IMR-90 (cell line): ENCODE data around the gene ARNT2. TPM values are rescaled to one million over a fixed set of nuclear protein-coding genes. Genes with fewer than 3 reads are reported as not detected.

ENCODE experiments used
- ATAC-seq: fragments of 200-7000 bp; cut with Tn5 transposase; 2 replicates; pipeline ENCODE4 v1.9.1; 2020; ENCODE audit warnings: low read depth, mild to moderate bottlenecking, moderate library complexity
- BruUV-seq: library from RNA; stranded (reverse); fragments of 400-500 nt; replicated peaks from 2 replicates; lab custom pipeline; 2021; lab: Mats Ljungman, UMichigan
- CTCF ChIA-PET: fragments of 300-600 bp; formaldehyde crosslinking; extraction: SDS; loops from one replicate; lab custom pipeline; 2021; ENCODE audit warnings: antibody characterized with exemption; lab: Yijun Ruan, JAX
- POLR2A ChIA-PET: fragments of 300-600 bp; sonication (Branson Sonifier 250); formaldehyde crosslinking; loops from one replicate; lab custom pipeline; 2022; ENCODE audit warnings: antibody characterized with exemption; ENCODE audit not compliant: unreplicated experiment; lab: Charles Lee
- DNase-seq: peaks from one replicate; pipeline ENCODE4 v3.0.0; 2013
- H2AFZ ChIP-seq: replicated peaks from 2 replicates; pipeline ENCODE3; 2013; ENCODE audit warnings: low read length, mild to moderate bottlenecking; ENCODE audit not compliant: poor library complexity
- H2AK5ac ChIP-seq: 2 replicates; pipeline ENCODE4 v1.6.1; 2013; ENCODE audit warnings: low read depth, low read length, inconsistent platforms
- H2AK9ac ChIP-seq: replicated peaks from 2 replicates; pipeline ENCODE3; 2013; ENCODE audit warnings: mild to moderate bottlenecking, low read depth, low read length, moderate library complexity; ENCODE audit not compliant: poor library complexity
- H2BK120ac ChIP-seq: 2 replicates; pipeline ENCODE4 v1.6.1; 2013; ENCODE audit warnings: low read depth, low read length, inconsistent platforms
- H2BK15ac ChIP-seq: 3 replicates; pipeline ENCODE4 v1.6.1; 2013; ENCODE audit warnings: low read depth, low read length, inconsistent platforms
- H2BK20ac ChIP-seq: 2 replicates; pipeline ENCODE4 v1.6.1; 2013; ENCODE audit warnings: low read depth, mild to moderate bottlenecking, inconsistent platforms, low read length, moderate library complexity
- H2BK5ac ChIP-seq: 2 replicates; pipeline ENCODE4 v1.6.1; 2013; ENCODE audit warnings: mild to moderate bottlenecking, low read depth, low read length, inconsistent platforms; ENCODE audit not compliant: poor library complexity, severe bottlenecking
- H3K14ac ChIP-seq: replicated peaks from 2 replicates; pipeline ENCODE4 v1.6.1; 2013; ENCODE audit warnings: low read depth, low read length, inconsistent platforms
- H3K18ac ChIP-seq: 2 replicates; pipeline ENCODE4 v1.6.1; 2013; ENCODE audit warnings: low read depth, low read length, control low read depth
- H3K23ac ChIP-seq: 2 replicates; pipeline ENCODE4 v1.6.1; 2013; ENCODE audit warnings: low read depth, low read length, inconsistent platforms
- H3K27ac ChIP-seq: 2 replicates; pipeline ENCODE4 v1.5.1; 2013; ENCODE audit warnings: mild to moderate bottlenecking, control low read depth, low read length; ENCODE audit not compliant: insufficient read depth
- H3K27me3 ChIP-seq: 2 replicates; pipeline ENCODE4 v1.6.1; 2013; ENCODE audit warnings: low read length; ENCODE audit not compliant: control insufficient read depth, insufficient read depth
- H3K36me3 ChIP-seq: 2 replicates; pipeline ENCODE4 v1.6.1; 2013; ENCODE audit warnings: low read length, mixed read lengths; ENCODE audit not compliant: control insufficient read depth, insufficient read depth
- H3K4ac ChIP-seq: 2 replicates; pipeline ENCODE4 v1.6.1; 2013; ENCODE audit warnings: low read depth, low read length, inconsistent platforms
- H3K4me1 ChIP-seq: 2 replicates; pipeline ENCODE4 v1.6.1; 2013; ENCODE audit warnings: low read length, mixed read lengths; ENCODE audit not compliant: control insufficient read depth, insufficient read depth
- H3K4me2 ChIP-seq: 2 replicates; pipeline ENCODE4 v1.6.1; 2013; ENCODE audit warnings: low read depth, mild to moderate bottlenecking, control low read depth, low read length, moderate library complexity
- H3K4me3 ChIP-seq: 2 replicates; pipeline ENCODE4 v1.5.1; 2013; ENCODE audit warnings: low read depth, mild to moderate bottlenecking, control low read depth, low read length, moderate library complexity; ENCODE audit not compliant: insufficient read depth
- H3K56ac ChIP-seq: 2 replicates; pipeline ENCODE4 v1.6.1; 2013; ENCODE audit warnings: low read length, inconsistent platforms; ENCODE audit not compliant: insufficient read depth; ENCODE audit errors: extremely low read depth
- H3K79me1 ChIP-seq, 2 experiments: 2 replicates each; pipeline ENCODE4 v1.6.1; 2013; ENCODE audit warnings: low read length in 2 of 2, inconsistent platforms in 1 of 2, low read depth in 1 of 2
- H3K9ac ChIP-seq: 2 replicates; pipeline ENCODE4 v1.6.1; 2013; ENCODE audit warnings: low read depth, low read length, control low read depth
- H3K9me1 ChIP-seq: 2 replicates; pipeline ENCODE4 v1.6.1; 2013; ENCODE audit warnings: low read length, inconsistent platforms; ENCODE audit not compliant: insufficient read depth
- H3K9me3 ChIP-seq: 2 replicates; pipeline ENCODE4 v1.6.1; 2013; ENCODE audit warnings: low read length; ENCODE audit not compliant: control insufficient read depth, insufficient read depth
- H4K20me1 ChIP-seq: 2 replicates; pipeline ENCODE4 v1.6.1; 2013; ENCODE audit warnings: low read length, inconsistent platforms; ENCODE audit not compliant: insufficient read depth
- H4K5ac ChIP-seq: 2 replicates; pipeline ENCODE4 v1.6.1; 2013; ENCODE audit warnings: mild to moderate bottlenecking, low read depth, low read length, control low read depth
- H4K8ac ChIP-seq, 2 experiments: 2 replicates each; pipeline ENCODE4 v1.6.1; 2013; ENCODE audit warnings: low read depth in 2 of 2, low read length in 2 of 2, control low read depth in 1 of 2, inconsistent platforms in 1 of 2
- H4K91ac ChIP-seq: 2 replicates; pipeline ENCODE4 v1.6.1; 2013; ENCODE audit warnings: low read depth, low read length, inconsistent platforms; ENCODE audit not compliant: insufficient read depth
- CEBPB ChIP-seq: IDR thresholded peaks from 2 replicates; pipeline ENCODE4 v1.6.1; 2012; ENCODE audit warnings: low read depth, low read length, improper control_type of control experiment
- CHD1 ChIP-seq: IDR thresholded peaks from 2 replicates; pipeline ENCODE4 v1.6.1; 2012; ENCODE audit warnings: low read depth, low read length, improper control_type of control experiment
- MXI1 ChIP-seq: IDR thresholded peaks from 2 replicates; pipeline ENCODE4 v1.6.1; 2012; ENCODE audit warnings: low read depth, mild to moderate bottlenecking, low read length, moderate library complexity, borderline replicate concordance
- NFE2L2 ChIP-seq: fragments of 150-350 bp; IDR thresholded peaks from 2 replicates; pipeline ENCODE4 v1.6.1; 2016; ENCODE audit warnings: low read depth, mild to moderate bottlenecking, low read length
- POLR2A ChIP-seq: IDR thresholded peaks from 2 replicates; pipeline ENCODE4 v1.6.1; 2012; ENCODE audit warnings: mild to moderate bottlenecking, low read depth, low read length
- RAD21 ChIP-seq: IDR thresholded peaks from 2 replicates; pipeline ENCODE4 v1.6.1; 2012; ENCODE audit warnings: low read length, improper control_type of control experiment
- RFX5 ChIP-seq: IDR thresholded peaks from 2 replicates; pipeline ENCODE4 v1.8.0; 2012; ENCODE audit warnings: low read depth, mild to moderate bottlenecking, low read length, moderate library complexity
- SMC3 ChIP-seq: fragments of 150-350 bp; IDR thresholded peaks from 2 replicates; pipeline ENCODE4 v1.6.1; 2016; ENCODE audit warnings: low read depth, mild to moderate bottlenecking, antibody characterized with exemption, low read length, moderate library complexity
- WGBS, 2 experiments: methylation state at CpG; one replicate each; pipeline versions ENCODE4 v1.1.5 to v1.1.7; 2013; ENCODE audit warnings: missing lambda C conversion rate in 2 of 2; ENCODE audit not compliant: insufficient read length in 1 of 2; ENCODE audit errors: extremely low coverage in 2 of 2; 5-methylcytosine and 5-hydroxymethylcytosine counted together
- dilution Hi-C: fragments of 300-500 bp; cut with HindIII; formaldehyde crosslinking; loops from one replicate; pipeline ENCODE4 v1.14.3; 2018; ENCODE audit warnings: low sequenced_read_pairs; ENCODE audit not compliant: unreplicated experiment
- in situ Hi-C: fragments of 300-500 bp; cut with MboI; formaldehyde crosslinking; loops from 3 replicates; pipeline ENCODE4 v1.14.3; 2019; ENCODE audit warnings: low sequenced_read_pairs, inconsistent platforms, mixed read lengths
- intact Hi-C: fragments of 100-400 bp; cut with micrococcal nuclease; formaldehyde crosslinking; loops from 2 replicates; pipeline ENCODE4 v1.10.0; 2022
- polyA plus RNA-seq, 3 experiments: library from polyadenylated mRNA; depleted of rRNA; stranded (reverse); fragments of >200 nt; gene quantifications; 2 replicates each; pipeline ENCODE4 v1.2.3, GENCODE V29; 2012; ENCODE audit warnings: low replicate concordance in 1 of 3
- total RNA-seq: library from RNA; depleted of rRNA; stranded (reverse); fragments of >200 nt; gene quantifications from 2 replicates; pipeline ENCODE4 v1.2.3, GENCODE V29; 2012
- TF ChIP-seq, protein P1 (sequence below): fragments of 150-350 bp; IDR thresholded peaks from 2 replicates; pipeline ENCODE4 v1.6.1; 2017; ENCODE audit warnings: mild to moderate bottlenecking, antibody characterized with exemption, low read length, low read depth
- TF ChIP-seq, protein P2 (sequence below): fragments of 150-350 bp; IDR thresholded peaks from 2 replicates; pipeline ENCODE4 v1.6.1; 2016; ENCODE audit warnings: low read depth, mild to moderate bottlenecking, low read length, moderate library complexity, borderline replicate concordance

Gene ARNT2
- total and polyA plus RNA-seq, 2 of the 4 experiments (the other 2 are of a cell fraction) = 18.2 to 19.0 TPM

DNA sequence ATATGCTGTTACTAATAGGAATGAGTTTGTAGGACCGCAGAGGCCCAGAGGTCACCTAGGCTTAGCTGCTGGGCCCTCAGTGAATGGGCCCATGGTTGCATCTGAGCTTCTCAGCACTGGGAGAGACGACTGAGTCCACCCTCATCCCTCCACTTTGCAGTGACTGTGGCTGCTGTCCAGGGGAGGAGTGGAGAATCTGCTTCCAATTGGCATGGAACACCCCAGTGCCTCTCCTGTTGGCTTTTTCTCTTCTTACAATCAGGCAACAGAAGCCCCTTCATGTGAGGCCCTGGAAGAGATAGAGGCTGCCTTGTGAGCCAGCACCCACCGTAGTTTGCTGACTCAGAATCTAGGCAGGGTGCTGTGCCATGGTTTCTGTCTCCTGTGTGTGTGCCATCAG, 55.6 kb downstream of the ARNT2 start:
- Histone ChIP-seq H3K27ac (no peak overlapping the region), H3K4me2 (no peak overlapping the region), H2BK20ac (peak overlapping the region; percentile 84; the same call in 1 of the 2 replicates), H3K36me3 (peaks cover 2% of the 10 kb centered on the region; the same call in 1 of the 2 replicates), H3K18ac (peak overlapping the region; percentile 43; the same call in 1 of the 2 replicates), H3K23ac (no peak overlapping the region), H2AFZ (no peak overlapping the region), H3K9me1 (peaks cover 17% of the 10 kb centered on the region), H2BK120ac (peak overlapping the region; percentile 44), H3K14ac (0 out of 2 replicates have a peak overlapping the region, but pooled peaks have one; percentile 17), H2AK5ac (peak overlapping the region; percentile 21), H3K4me1 (peaks cover 33% of the 10 kb centered on the region), H3K56ac (no peak overlapping the region), H4K8ac (peak overlapping the region; percentile 10 to 27; a peak in 2 of 4 replicates), H3K4ac (peak overlapping the region; percentile 42), H2BK5ac (no peak overlapping the region), H3K4me3 (no peak overlapping the region), H3K79me1 (peaks cover 5 to 12% of the 10 kb centered on the region in 2 experiments; a peak in 2 of 4 replicates), H3K27me3 (no peaks in the 10 kb centered on the region), H3K9ac (no peak overlapping the region), H2AK9ac (no peak overlapping the region), H4K91ac (peak overlapping the region; percentile 81), H4K20me1 (no peaks in the 10 kb centered on the region), H2BK15ac (peak overlapping the region; percentile 83; the same call in 2 of the 3 replicates), H3K9me3 (no peaks in the 10 kb centered on the region), H4K5ac (no peak overlapping the region)
- ChIA-PET POLR2A (no interaction called here), CTCF (interaction anchor here (1.2 kb wide), 1 partner anchor 319 kb away, joined by 4 read pairs; the partner anchor contains the start of gene CEMIP)
- in situ Hi-C loops (loop anchor here (5.0 kb wide), 3 partner anchors 107 to 507 kb away; partner anchors contain the start of gene CEMIP), intact Hi-C loops (loop anchor here (5.0 kb wide), 2 partner anchors 47 to 92 kb away; no protein-coding TSS in a partner anchor), dilution Hi-C loops (no loop called here)
- WGBS, 2 experiments = no CpG with 5 or more reads among the region's 3 CpGs
- DNase-seq (no peak), ATAC-seq (no peak)
- no peak for TF ChIP-seq CEBPB
- no peak for TF ChIP-seq SMC3
- no peak for TF ChIP-seq CHD1
- TF ChIP-seq RFX5 = no peak
- TF ChIP-seq POLR2A = no peak
- TF ChIP-seq, protein P1, sequence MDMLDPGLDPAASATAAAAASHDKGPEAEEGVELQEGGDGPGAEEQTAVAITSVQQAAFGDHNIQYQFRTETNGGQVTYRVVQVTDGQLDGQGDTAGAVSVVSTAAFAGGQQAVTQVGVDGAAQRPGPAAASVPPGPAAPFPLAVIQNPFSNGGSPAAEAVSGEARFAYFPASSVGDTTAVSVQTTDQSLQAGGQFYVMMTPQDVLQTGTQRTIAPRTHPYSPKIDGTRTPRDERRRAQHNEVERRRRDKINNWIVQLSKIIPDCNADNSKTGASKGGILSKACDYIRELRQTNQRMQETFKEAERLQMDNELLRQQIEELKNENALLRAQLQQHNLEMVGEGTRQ = no peak
- TF ChIP-seq, protein P2, sequence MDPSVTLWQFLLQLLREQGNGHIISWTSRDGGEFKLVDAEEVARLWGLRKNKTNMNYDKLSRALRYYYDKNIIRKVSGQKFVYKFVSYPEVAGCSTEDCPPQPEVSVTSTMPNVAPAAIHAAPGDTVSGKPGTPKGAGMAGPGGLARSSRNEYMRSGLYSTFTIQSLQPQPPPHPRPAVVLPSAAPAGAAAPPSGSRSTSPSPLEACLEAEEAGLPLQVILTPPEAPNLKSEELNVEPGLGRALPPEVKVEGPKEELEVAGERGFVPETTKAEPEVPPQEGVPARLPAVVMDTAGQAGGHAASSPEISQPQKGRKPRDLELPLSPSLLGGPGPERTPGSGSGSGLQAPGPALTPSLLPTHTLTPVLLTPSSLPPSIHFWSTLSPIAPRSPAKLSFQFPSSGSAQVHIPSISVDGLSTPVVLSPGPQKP = no peak
- no peak for TF ChIP-seq NFE2L2
- no peak for TF ChIP-seq RAD21
- no peak for TF ChIP-seq MXI1
- BruUV-seq = no TSS peak
